Stimulated activated CD4-positive, alpha-beta T cell treated with anti-CD3 and anti-CD28 coated beads, Interleukin-12 subunit alpha, Interleukin-12 subunit beta, amount 100 ng/mL, for 24 hours (primary cell): Measurements from ENCODE around the gene PARK7.
A peak's percentile ranks its signal among the peaks of the same experiment; 100 is the strongest.

Experiments used
- DNase-seq, 2 experiments: peaks; one replicate each; pipeline ENCODE4 v3.0.0-alpha.2; 2020; ENCODE audit warnings: low read depth in 2 of 2

PARK7 gene

GRCh38 chr1:8024329-8024728 lies 62.8 kb downstream of the PARK7 start:
- DNase-seq: no peak

DNA sequence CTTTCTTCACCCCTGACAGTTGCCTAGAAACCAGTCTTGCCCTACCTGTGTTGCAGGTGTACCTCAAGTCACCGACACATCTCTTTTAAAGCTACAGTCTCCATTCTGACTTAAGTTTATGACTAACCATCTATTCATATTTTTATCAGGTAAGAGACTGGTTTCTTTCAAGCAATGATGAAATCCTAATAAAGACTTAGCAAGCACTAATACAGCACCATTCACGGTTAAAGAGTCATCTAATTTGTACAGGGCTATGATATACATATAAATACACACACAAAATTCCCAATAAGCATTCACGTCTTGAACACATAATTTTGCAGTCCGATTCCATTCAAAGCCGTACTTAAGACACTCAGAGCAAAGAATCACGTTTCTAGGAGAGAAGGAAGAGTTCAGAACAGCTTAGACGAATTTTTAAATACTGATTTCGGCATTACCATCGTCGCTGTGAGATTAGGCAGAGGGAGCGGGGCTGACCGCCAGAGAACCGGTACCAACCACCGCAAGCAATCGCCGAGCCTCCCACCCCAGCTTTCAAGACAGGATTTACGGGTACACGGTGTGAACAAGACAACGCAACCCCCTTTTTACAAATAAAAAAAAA lies 63.7 kb downstream of the PARK7 start:
- DNase-seq: no peak

GRCh38 chr1:8025671-8026144 lies 64.2 kb downstream of the PARK7 start:
- DNase-seq: no peak

GRCh38 chr1:8026153-8026975 lies 64.9 kb downstream of the PARK7 start, which contains the start of gene ERRFI1:
Gene ERRFI1, minus strand, starts transcription at chr1:8026309. Its CDS starts 10,690 bp downstream, at chr1:8015619.
- peak; percentile 74 to 82 for DNase-seq

DNA sequence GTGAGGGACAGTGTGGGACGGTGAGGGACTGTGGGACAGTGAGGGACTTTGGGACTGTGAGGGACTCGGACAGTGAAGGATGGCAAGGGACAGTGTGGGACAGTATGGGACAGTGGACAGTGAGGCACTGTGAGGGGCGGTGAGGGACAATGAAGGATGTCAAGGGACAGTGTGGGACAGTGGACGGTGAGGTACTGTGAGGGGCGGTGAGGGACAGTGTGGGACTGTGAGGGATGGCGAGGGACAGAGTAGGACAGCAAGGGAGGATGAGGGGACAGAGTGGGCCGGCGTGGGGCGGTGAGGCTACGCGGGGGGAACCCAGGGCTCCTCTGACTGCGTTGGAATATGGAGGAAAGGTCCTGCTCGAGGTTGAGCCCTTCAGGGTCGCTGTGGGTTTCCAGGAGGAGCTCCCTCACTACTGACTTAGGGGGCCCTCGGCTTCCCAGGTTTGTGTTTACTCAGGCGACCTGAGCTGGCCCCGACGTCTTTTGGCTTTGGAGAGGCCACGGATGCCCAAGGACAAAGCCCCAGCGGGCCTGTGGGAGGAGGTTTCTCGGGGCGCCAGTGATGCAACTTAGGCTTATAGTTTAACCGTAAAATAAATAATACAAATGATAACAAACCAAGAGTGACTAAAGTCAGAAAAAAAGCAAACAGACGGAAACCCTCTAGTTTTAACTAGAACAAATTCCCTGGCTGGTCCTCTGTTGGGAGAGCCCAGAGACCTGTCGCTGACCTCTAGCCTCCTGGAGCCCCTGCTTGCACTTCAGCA lies 65.7 kb downstream of the PARK7 start:
- no peak for DNase-seq

- DNase-seq: no peak
Measured at GRCh38 chr1:8027748-8028570, 66.4 kb downstream of the PARK7 start.

DNA sequence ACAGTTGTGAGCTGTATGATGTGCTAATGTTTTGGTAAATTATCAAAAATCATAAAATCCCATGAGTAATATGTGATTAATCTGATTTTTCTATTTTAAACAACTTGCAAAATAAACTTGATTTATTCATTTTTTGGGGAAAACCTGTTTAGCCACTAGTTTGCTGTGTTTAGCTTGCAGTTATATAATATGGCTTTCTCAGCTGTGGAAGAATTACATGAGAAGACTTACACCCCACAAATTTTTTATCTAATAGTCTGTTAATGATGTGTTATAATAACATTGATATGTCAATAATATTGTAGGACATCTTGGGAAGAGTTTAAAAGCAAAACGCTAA lies 67.0 kb downstream of the PARK7 start:
- DNase-seq: no peak

DNA sequence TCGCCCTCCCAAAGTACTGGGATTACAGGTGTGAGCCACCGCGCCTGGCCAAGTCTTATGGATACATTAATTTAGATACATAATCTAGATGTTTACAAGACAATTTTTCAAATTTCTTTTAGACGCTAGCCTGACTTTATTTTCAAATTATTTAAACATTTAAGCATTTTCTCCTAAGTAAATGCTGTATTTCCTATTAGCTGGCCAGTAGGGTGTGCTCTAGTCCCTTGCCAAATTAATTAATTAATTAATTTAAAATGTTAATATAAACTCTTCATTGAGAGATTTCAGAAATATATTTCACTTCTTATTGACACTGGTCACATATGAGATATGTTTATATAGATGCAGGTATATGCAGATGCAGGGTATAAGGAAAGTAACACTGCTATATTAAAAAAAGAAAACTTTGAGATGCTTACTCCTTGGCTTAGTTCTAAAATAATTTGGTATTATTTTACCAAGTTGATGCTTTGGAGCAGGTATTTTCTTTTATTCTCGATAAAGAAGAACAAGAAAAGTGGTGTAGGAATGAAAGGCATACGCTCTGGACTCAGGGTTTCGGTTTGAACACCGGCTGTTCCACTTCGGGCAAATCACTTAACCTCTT lies 69.8 kb downstream of the PARK7 start:
- no peak for DNase-seq

DNA sequence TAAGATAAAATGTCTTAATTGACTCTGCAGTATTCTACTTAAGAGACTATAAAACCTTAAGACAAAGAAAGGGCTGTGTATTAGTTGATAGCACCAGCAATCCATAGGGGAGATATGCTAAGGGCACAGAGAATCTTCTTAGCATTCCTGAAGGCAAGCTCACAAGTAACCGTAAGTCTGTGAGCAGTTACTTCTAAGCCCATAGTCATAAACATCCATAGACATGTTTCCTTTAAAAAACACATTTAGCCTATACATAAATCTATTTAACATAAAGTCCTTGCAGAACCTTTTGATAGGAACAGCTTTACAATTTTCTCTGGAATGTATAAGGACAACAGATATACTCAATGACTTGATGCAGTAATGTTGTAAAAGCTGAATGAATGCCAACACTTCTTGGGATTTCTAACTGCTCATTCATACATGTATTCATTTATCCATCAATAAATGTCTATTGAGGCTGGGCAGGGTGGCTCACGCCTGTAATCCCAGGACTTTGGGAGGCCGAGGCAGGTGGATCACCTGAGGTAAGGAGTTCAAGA lies 70.9 kb downstream of the PARK7 start:
- no peak for DNase-seq

GRCh38 chr1:8033322-8033721 lies 71.8 kb downstream of the PARK7 start:
- no peak for DNase-seq
